ENCODE measurements around the gene FRMD5. TPM values are rescaled to one million over a fixed set of nuclear protein-coding genes. Genes with fewer than 3 reads are reported as not detected.
A peak's percentile ranks its signal among the peaks of the same experiment; 100 is the strongest.

Gene FRMD5
- total RNA-seq, 1 donor from 2014 or later = 4.3 TPM

DNA sequence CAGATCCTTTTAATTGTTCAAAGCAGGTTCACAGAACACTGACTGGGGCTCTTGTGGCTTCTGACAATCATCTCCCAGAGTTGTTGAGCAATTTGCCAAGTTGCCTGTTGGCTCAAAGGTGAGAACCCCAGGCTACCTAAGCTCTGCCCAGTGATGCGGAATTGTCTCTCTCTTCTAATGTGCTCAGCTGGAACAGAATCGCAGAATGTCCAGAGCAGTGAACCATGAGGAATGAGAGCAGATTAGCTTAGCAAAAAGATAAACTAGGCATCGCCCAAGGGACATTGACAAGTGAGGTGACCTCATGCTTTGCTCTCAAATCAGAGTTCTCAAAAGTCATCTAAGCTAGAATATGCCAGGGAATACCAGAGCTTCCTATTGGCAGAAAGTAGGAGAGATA is 220.2 kb downstream of the FRMD5 start:
- peak; percentile 97 for DNase-seq (ENCODE audit: low read depth)

- DNase-seq (ENCODE audit: low read depth) = no peak
Measured at GRCh38 chr15:43969802-43970375, 225.2 kb downstream of the FRMD5 start.

DNA sequence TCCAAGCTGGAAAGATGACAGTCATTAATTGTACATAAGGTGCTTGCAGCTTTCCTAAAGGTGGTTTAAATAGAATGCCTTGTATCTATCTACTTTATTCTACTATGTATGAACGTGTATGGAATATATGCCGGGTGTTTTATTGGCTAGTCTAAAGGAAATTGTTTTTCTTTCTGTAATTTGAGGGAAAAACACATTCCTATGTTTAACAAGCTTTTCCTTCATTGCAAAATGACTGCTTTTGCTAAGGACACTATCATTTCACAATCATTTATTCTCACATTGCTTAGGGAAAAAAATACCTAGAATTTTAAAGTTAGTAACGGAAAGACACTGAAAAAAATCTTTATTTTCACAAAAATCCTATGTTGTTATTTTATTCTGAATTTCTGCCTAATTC is 226.5 kb downstream of the FRMD5 start:
- DNase-seq (ENCODE audit: low read depth) = no peak

- DNase-seq (ENCODE audit: low read depth) = peak; percentile 70
Measured at GRCh38 chr15:43966646-43967045, 228.4 kb downstream of the FRMD5 start.

DNA sequence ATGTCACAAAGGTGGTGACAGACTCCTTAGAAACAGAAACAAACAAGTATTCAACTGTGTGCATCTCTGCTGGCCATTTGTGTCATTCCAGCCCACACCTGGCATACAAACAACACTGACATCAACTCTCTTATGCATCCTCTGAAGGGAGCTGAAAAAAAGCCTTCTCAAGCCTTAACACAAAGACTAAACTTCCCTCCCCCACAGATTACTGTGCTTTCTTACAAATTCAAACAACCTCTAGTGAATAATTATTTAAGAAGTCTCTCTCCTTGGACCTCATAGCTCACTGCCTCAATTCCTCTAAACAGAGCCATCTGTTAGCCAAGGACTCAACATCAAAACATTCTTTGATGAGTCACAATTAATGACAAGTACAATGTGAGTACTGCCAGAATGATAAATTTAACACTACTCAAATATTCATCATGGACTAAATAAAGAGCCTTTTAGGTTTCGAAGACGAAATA is 236.2 kb downstream of the FRMD5 start:
- DNase-seq (ENCODE audit: low read depth) = peak; percentile 97

- DNase-seq (ENCODE audit: low read depth) = no peak
Measured at GRCh38 chr15:43957724-43958123, 237.3 kb downstream of the FRMD5 start.

GRCh38 chr15:43955140-43955539 is 239.9 kb downstream of the FRMD5 start:
- DNase-seq (ENCODE audit: low read depth) = no peak

DNA sequence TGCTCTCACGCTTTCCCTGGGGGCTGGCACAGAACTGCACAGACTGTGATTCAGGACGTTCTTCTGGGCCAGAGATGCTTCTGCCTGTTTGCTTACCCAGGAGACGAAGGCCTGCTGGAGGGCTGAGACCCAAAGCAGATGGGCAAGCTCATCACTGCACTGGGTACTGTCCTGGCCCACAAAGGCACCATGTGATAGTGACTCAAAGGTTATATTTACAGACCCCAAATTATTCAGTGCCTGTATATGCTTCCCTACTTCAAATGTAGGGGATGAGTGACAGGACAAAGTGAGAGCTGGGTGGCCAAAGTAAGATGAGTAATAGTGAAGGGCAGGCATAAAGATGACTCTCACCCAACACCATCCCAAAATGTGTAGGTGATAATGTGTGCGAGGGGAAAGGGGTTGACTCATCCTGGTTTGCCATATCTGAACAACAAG is 240.9 kb downstream of the FRMD5 start:
- no peak for DNase-seq (ENCODE audit: low read depth)

DNA sequence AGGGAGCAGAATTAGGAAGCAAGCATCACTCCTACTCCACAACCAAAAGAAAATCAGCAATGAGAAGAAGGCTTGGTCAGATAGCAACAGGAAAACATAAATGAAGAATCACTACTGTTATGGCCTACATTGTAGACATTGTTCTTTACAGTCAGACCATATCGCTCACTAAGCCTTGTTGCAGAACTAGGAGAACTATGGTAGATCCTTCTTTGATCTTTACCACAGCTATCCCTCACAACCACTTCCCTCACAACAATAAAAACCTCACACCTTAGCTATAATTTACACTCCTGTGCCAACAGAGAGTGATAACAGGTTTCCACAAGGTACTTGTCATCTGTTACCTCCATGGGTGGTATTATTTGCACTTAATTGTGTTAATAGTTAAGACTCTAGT is 241.7 kb downstream of the FRMD5 start:
- no peak for DNase-seq (ENCODE audit: low read depth)

DNA sequence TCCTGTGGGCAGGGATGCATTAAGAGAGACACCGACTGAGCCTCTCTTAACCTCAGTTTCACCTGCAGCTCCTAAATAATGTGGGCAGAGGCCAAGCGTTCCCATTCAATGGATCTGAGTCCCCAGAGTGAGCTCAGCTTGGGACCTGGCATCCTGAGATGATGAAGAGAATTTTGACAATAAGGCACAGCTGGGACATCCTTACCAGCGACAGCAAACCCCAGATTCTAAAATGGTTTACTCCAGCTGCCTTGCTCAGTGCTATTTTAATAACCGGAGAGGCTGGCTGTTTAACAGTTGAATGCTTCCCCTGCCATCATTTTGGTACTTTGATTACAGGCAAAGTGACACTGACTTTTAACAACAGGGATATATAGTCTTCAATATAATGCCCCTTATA is 244.5 kb downstream of the FRMD5 start:
- no peak for DNase-seq (ENCODE audit: low read depth)

DNA sequence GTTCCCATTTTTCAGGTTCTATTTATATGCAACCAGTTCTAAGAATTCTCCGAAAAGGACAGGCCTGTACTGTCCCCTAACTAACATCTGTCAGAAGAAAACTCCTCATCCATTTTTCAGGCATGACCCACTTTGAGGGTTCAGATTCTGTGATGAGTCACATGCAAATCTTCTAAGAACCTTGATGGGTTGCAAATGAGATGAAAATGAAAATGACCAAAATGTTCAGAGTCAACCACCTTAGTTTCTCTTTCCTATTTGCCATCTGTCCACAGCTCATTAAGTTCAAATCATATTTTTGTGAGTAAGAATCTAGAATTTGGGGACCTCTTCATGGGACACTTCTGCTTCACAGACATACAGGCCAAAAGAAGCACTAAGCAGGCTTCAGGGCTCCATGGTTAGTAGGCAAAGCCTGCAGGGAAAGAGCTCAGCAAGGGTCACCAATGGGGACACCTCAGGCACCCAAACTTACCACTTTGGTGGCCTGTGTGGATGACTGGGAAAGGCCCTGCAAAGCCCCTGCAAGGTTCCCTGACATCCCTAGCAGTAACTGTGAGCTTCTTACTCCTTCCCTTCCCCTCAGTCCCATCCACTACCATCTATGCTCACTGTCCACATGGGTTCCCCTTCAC is 246.3 kb downstream of the FRMD5 start:
- no peak for DNase-seq (ENCODE audit: low read depth)

DNA sequence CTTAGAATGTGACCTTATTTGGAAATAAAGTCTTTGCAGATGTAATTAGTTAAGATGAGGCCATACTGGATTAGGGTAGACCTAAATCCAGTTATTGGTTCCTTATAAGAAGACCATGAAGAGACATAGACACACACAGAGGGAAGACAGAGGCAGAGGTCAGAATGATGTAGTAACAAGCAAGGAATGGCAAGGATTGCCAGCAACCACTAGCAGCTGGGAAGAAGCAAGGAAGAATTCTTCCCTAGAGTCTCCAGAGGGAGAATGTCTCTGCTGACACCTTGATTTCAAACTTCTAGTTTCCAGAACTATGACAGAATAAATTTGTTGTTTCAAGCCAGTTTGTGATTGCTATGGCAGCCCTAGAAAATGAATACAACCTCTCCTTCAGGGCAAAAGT is 251.6 kb downstream of the FRMD5 start:
- DNase-seq (ENCODE audit: low read depth) = peak; percentile 43

GRCh38 chr15:43942194-43942593 is 252.9 kb downstream of the FRMD5 start:
- DNase-seq (ENCODE audit: low read depth) = no peak

GRCh38 chr15:43941555-43941954 is 253.5 kb downstream of the FRMD5 start:
- DNase-seq (ENCODE audit: low read depth) = no peak

DNA sequence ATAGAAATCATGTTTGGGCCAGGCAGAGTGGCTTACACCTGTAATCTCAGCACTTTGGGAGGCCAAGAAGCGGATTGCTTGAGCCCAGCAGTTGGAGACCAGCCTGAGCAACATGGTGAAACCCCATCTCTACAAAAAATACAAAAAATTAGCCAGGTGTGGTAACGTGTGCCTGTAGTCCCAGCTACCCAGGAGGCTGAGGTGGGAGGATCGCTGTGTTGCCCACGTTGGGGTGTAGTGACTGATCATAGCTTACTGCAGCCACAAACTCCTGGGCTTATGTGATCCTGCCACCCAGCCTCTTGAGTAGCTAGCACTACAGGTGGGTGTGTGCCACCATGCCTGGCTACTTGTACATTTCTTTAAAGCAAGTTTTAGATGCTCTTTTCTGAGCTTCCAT is 254.0 kb downstream of the FRMD5 start:
- no peak for DNase-seq (ENCODE audit: low read depth)

DNA sequence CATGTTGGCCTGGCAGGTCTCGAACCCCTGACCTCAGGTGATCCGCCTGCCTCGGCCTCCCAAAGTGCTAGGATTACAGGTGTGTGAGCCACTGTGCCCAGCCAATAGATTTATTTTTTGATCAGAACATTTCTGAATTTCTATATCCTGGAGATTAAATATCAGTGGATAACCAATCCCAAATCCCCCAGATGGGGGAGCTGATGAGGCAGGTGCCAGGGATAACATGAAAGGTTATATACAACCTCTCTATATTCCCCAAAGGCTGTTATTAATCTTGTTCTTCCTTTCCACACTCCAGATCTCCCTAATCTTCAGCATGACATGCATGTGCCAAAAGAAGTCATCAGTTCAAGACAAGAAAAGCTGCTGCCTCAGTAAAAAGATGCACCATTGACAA is 256.0 kb downstream of the FRMD5 start:
- DNase-seq (ENCODE audit: low read depth) = peak; percentile 19

GRCh38 chr15:43934480-43934879 is 260.6 kb downstream of the FRMD5 start:
- no peak for DNase-seq (ENCODE audit: low read depth)

GRCh38 chr15:43932907-43933306 is 262.2 kb downstream of the FRMD5 start:
- no peak for DNase-seq (ENCODE audit: low read depth)

GRCh38 chr15:43931790-43932435 is 263.2 kb downstream of the FRMD5 start:
- no peak for DNase-seq (ENCODE audit: low read depth)

DNA sequence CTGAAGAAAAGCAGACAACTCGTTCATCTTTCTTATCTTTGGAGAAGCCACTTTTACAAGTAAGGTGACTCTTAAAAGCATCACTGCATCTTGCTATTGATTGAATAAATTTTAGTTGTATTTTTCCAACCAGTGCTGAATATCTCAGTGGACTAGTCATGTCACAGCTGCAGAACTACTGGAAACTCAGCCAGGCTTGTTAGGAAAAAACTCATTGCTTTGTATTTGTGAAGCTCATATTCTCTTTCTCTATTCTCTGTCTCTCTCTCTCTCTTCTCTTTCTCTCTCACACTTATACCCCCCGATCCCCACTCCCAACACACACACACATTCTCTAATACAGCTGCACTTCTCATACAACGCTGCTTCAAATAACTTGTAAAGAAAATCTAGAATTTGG is 264.0 kb downstream of the FRMD5 start:
- DNase-seq (ENCODE audit: low read depth) = no peak

- DNase-seq (ENCODE audit: low read depth) = no peak
Measured at GRCh38 chr15:43930556-43930955, 264.5 kb downstream of the FRMD5 start.

DNA sequence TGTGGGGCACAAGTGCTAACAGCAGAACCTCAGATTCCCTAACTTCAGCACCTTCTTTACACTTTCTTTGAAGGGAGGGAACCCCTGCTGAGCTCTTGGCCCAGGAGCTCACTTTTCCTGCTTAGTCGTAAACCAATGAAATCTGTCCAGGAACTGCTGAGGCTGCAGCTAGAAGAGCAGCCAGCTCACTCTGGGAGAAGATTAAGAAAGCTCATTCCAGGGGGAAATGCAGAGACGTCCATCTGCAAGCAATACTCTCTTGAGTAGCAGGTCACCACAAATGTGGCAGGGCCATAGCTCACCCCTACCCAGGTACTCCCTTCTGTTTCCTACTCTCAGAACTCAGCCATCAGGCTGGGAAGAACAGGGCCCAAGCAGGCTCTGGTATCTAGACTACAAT is 265.0 kb downstream of the FRMD5 start:
- peak; percentile 21 for DNase-seq (ENCODE audit: low read depth)

DNA sequence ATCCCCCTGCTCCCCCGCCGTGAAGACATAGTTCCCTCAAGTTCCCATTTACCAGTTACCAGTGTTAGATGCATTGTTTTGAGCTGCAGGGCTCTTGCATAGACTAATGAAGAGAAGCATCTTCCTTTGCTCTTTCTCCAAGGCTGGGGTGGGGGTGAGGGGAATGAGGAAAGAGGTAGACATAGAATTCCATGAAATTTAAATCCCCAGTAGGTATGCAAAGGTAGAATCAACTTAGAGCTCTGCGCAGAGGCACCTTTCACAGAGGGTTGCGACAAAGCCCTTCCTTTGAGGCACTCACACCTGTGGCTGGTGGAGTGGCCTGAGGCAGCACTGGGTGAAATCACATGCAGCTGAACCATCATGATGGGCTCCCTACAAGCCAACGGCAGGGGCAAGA is 266.9 kb downstream of the FRMD5 start:
- DNase-seq (ENCODE audit: low read depth) = no peak

All from renal cortical epithelial cell (primary cell).